ENCODE data around the gene PNPLA1.
A peak's percentile ranks its signal among the peaks of the same experiment; 100 is the strongest.

The PNPLA1 gene

GRCh38 chr6:36232172-36232571, 37.7 kb upstream of the PNPLA1 start:
- no peak overlapping the region for H3K4me3 ChIP-seq (ENCODE audit: low read length)
- 91% methylated on average over 4 of the region's 4 CpGs for WGBS
- H3K27ac ChIP-seq (ENCODE audit: low read depth, low read length) = no peak overlapping the region
- H3K36me3 ChIP-seq (ENCODE audit: insufficient read depth, low read length) = peaks cover 63% of the 10 kb centered on the region
- H3K9ac ChIP-seq (ENCODE audit: low read depth, low read length) = no peak overlapping the region
- no peaks in the 10 kb centered on the region for H3K27me3 ChIP-seq (ENCODE audit: insufficient read depth, low read length)
- no peaks in the 10 kb centered on the region for H3K9me3 ChIP-seq (ENCODE audit: insufficient read depth, low read depth, low read length)
- H3K4me1 ChIP-seq (ENCODE audit: insufficient read depth, low read length) = no peaks in the 10 kb centered on the region

- no peak overlapping the region for H3K9ac ChIP-seq (ENCODE audit: low read depth, low read length)
- no peaks in the 10 kb centered on the region for H3K4me1 ChIP-seq (ENCODE audit: insufficient read depth, low read length)
- H3K36me3 ChIP-seq (ENCODE audit: insufficient read depth, low read length) = peaks cover 32% of the 10 kb centered on the region
- WGBS = 63% methylated on average over 3 of the region's 3 CpGs
- no peaks in the 10 kb centered on the region for H3K9me3 ChIP-seq (ENCODE audit: insufficient read depth, low read depth, low read length)
- H3K27me3 ChIP-seq (ENCODE audit: insufficient read depth, low read length) = no peaks in the 10 kb centered on the region
- H3K27ac ChIP-seq (ENCODE audit: low read depth, low read length) = no peak overlapping the region
- no peak overlapping the region for H3K4me3 ChIP-seq (ENCODE audit: low read length)
Measured at GRCh38 chr6:36235309-36235708, 34.6 kb upstream of the PNPLA1 start.

- H3K4me3 ChIP-seq (ENCODE audit: low read length) = no peak overlapping the region
- H3K4me1 ChIP-seq (ENCODE audit: insufficient read depth, low read length) = no peaks in the 10 kb centered on the region
- H3K9me3 ChIP-seq (ENCODE audit: insufficient read depth, low read depth, low read length) = no peaks in the 10 kb centered on the region
- WGBS = 96% methylated on average over 17 of the region's 17 CpGs
- H3K9ac ChIP-seq (ENCODE audit: low read depth, low read length) = no peak overlapping the region
- H3K27me3 ChIP-seq (ENCODE audit: insufficient read depth, low read length) = no peaks in the 10 kb centered on the region
- peaks cover 27% of the 10 kb centered on the region for H3K36me3 ChIP-seq (ENCODE audit: insufficient read depth, low read length)
- no peak overlapping the region for H3K27ac ChIP-seq (ENCODE audit: low read depth, low read length)
Measured at GRCh38 chr6:36235862-36236261, 34.0 kb upstream of the PNPLA1 start.

- 82% methylated on average over 5 of the region's 5 CpGs for WGBS
- Histone ChIP-seq H3K4me1 (ENCODE audit: insufficient read depth, low read length) (peaks cover 13% of the 10 kb centered on the region), H3K27me3 (ENCODE audit: insufficient read depth, low read length) (no peaks in the 10 kb centered on the region), H3K9me3 (ENCODE audit: insufficient read depth, low read depth, low read length) (no peaks in the 10 kb centered on the region), H3K9ac (ENCODE audit: low read depth, low read length) (no peak overlapping the region), H3K36me3 (ENCODE audit: insufficient read depth, low read length) (no peaks in the 10 kb centered on the region), H3K27ac (ENCODE audit: low read depth, low read length) (no peak overlapping the region), H3K4me3 (ENCODE audit: low read length) (no peak overlapping the region)
Measured at GRCh38 chr6:36239774-36240173, 30.1 kb upstream of the PNPLA1 start.

- Histone ChIP-seq H3K4me3 (ENCODE audit: low read length) (no peak overlapping the region), H3K27me3 (ENCODE audit: insufficient read depth, low read length) (no peaks in the 10 kb centered on the region), H3K27ac (ENCODE audit: low read depth, low read length) (no peak overlapping the region), H3K9ac (ENCODE audit: low read depth, low read length) (no peak overlapping the region), H3K9me3 (ENCODE audit: insufficient read depth, low read depth, low read length) (no peaks in the 10 kb centered on the region), H3K4me1 (ENCODE audit: insufficient read depth, low read length) (peaks cover 28% of the 10 kb centered on the region), H3K36me3 (ENCODE audit: insufficient read depth, low read length) (no peaks in the 10 kb centered on the region)
- 86% methylated on average over 10 of the region's 10 CpGs for WGBS
Measured at GRCh38 chr6:36241728-36242127, 28.1 kb upstream of the PNPLA1 start.

- 89% methylated on average over 5 of the region's 5 CpGs for WGBS
Measured at GRCh38 chr6:36242161-36242560, 27.7 kb upstream of the PNPLA1 start.

GRCh38 chr6:36242626-36243025, 27.2 kb upstream of the PNPLA1 start:
- H3K27me3 ChIP-seq (ENCODE audit: insufficient read depth, low read length) = no peaks in the 10 kb centered on the region
- no peaks in the 10 kb centered on the region for H3K9me3 ChIP-seq (ENCODE audit: insufficient read depth, low read depth, low read length)
- H3K36me3 ChIP-seq (ENCODE audit: insufficient read depth, low read length) = no peaks in the 10 kb centered on the region
- H3K4me3 ChIP-seq (ENCODE audit: low read length) = no peak overlapping the region
- no peak overlapping the region for H3K9ac ChIP-seq (ENCODE audit: low read depth, low read length)
- H3K4me1 ChIP-seq (ENCODE audit: insufficient read depth, low read length) = peaks cover 33% of the 10 kb centered on the region
- no peak overlapping the region for H3K27ac ChIP-seq (ENCODE audit: low read depth, low read length)
- 90% methylated on average over 4 of the region's 4 CpGs for WGBS

More at GRCh38 chr6:36242161-36242560, 27.7 kb upstream of the PNPLA1 start:
- H3K4me3 ChIP-seq (ENCODE audit: low read length) = no peak overlapping the region
- H3K4me1 ChIP-seq (ENCODE audit: insufficient read depth, low read length) = peaks cover 32% of the 10 kb centered on the region
- H3K27me3 ChIP-seq (ENCODE audit: insufficient read depth, low read length) = no peaks in the 10 kb centered on the region
- H3K9me3 ChIP-seq (ENCODE audit: insufficient read depth, low read depth, low read length) = no peaks in the 10 kb centered on the region
- no peaks in the 10 kb centered on the region for H3K36me3 ChIP-seq (ENCODE audit: insufficient read depth, low read length)
- no peak overlapping the region for H3K9ac ChIP-seq (ENCODE audit: low read depth, low read length)
- H3K27ac ChIP-seq (ENCODE audit: low read depth, low read length) = no peak overlapping the region

- WGBS = 66% methylated on average over 3 of the region's 3 CpGs
- no peak overlapping the region for H3K9ac ChIP-seq (ENCODE audit: low read depth, low read length)
- H3K9me3 ChIP-seq (ENCODE audit: insufficient read depth, low read depth, low read length) = no peaks in the 10 kb centered on the region
- no peaks in the 10 kb centered on the region for H3K36me3 ChIP-seq (ENCODE audit: insufficient read depth, low read length)
- no peaks in the 10 kb centered on the region for H3K27me3 ChIP-seq (ENCODE audit: insufficient read depth, low read length)
- no peak overlapping the region for H3K4me3 ChIP-seq (ENCODE audit: low read length)
- no peak overlapping the region for H3K27ac ChIP-seq (ENCODE audit: low read depth, low read length)
- H3K4me1 ChIP-seq (ENCODE audit: insufficient read depth, low read length) = peaks cover 33% of the 10 kb centered on the region
Measured at GRCh38 chr6:36243562-36244212, 26.2 kb upstream of the PNPLA1 start.

- H3K4me1 ChIP-seq (ENCODE audit: insufficient read depth, low read length) = peaks cover 33% of the 10 kb centered on the region
- H3K27ac ChIP-seq (ENCODE audit: low read depth, low read length) = peak overlapping the region; percentile 74
- H3K9me3 ChIP-seq (ENCODE audit: insufficient read depth, low read depth, low read length) = no peaks in the 10 kb centered on the region
- H3K4me3 ChIP-seq (ENCODE audit: low read length) = no peak overlapping the region
- no peaks in the 10 kb centered on the region for H3K27me3 ChIP-seq (ENCODE audit: insufficient read depth, low read length)
- H3K9ac ChIP-seq (ENCODE audit: low read depth, low read length) = peak overlapping the region; percentile 37; the same call in 1 of the 2 replicates
- no peaks in the 10 kb centered on the region for H3K36me3 ChIP-seq (ENCODE audit: insufficient read depth, low read length)
- WGBS = 80% methylated on average over 8 of the region's 8 CpGs
Measured at GRCh38 chr6:36244641-36245280, 25.1 kb upstream of the PNPLA1 start.

- Histone ChIP-seq H3K9ac (ENCODE audit: low read depth, low read length) (peak overlapping the region; percentile 37; the same call in 1 of the 2 replicates), H3K27ac (ENCODE audit: low read depth, low read length) (peak overlapping the region; percentile 74), H3K4me3 (ENCODE audit: low read length) (no peak overlapping the region), H3K9me3 (ENCODE audit: insufficient read depth, low read depth, low read length) (no peaks in the 10 kb centered on the region), H3K4me1 (ENCODE audit: insufficient read depth, low read length) (peaks cover 33% of the 10 kb centered on the region), H3K27me3 (ENCODE audit: insufficient read depth, low read length) (no peaks in the 10 kb centered on the region), H3K36me3 (ENCODE audit: insufficient read depth, low read length) (no peaks in the 10 kb centered on the region)
- WGBS = 66% methylated on average over 8 of the region's 8 CpGs
Measured at GRCh38 chr6:36245572-36246061, 24.2 kb upstream of the PNPLA1 start.

- Histone ChIP-seq H3K27ac (ENCODE audit: low read depth, low read length) (no peak overlapping the region), H3K4me3 (ENCODE audit: low read length) (no peak overlapping the region), H3K9ac (ENCODE audit: low read depth, low read length) (no peak overlapping the region), H3K9me3 (ENCODE audit: insufficient read depth, low read depth, low read length) (no peaks in the 10 kb centered on the region), H3K36me3 (ENCODE audit: insufficient read depth, low read length) (no peaks in the 10 kb centered on the region), H3K27me3 (ENCODE audit: insufficient read depth, low read length) (no peaks in the 10 kb centered on the region), H3K4me1 (ENCODE audit: insufficient read depth, low read length) (peaks cover 33% of the 10 kb centered on the region)
- 84% methylated on average over 21 of the region's 22 CpGs for WGBS
Measured at GRCh38 chr6:36246506-36247268, 23.2 kb upstream of the PNPLA1 start.
